Stimulated activated CD8-positive, alpha-beta memory T cell treated with anti-CD3 and anti-CD28 coated beads, Interleukin-15, amount 100 ng/mL, for 24 hours (primary cell): ENCODE data around the gene CCDC158.

Source experiments
- DNase-seq: peaks from one replicate; pipeline ENCODE4 v3.0.0-alpha.2; 2020; ENCODE audit warnings: low read depth

The CCDC158 gene

GRCh38 chr4:76279462-76279861 is 141.5 kb downstream of the CCDC158 start:
- no peak for DNase-seq

- DNase-seq: no peak
Observed at GRCh38 chr4:76278583-76278982, 142.4 kb downstream of the CCDC158 start.

GRCh38 chr4:76277667-76278066 is 143.3 kb downstream of the CCDC158 start:
- no peak for DNase-seq

GRCh38 chr4:76276813-76277212 is 144.1 kb downstream of the CCDC158 start:
- DNase-seq: no peak

- no peak for DNase-seq
Observed at GRCh38 chr4:76275486-76276124, 145.3 kb downstream of the CCDC158 start.

GRCh38 chr4:76272999-76273398 is 147.9 kb downstream of the CCDC158 start:
- no peak for DNase-seq

GRCh38 chr4:76272582-76272981 is 148.4 kb downstream of the CCDC158 start:
- DNase-seq: no peak

- no peak for DNase-seq
Observed at GRCh38 chr4:76272073-76272472, 148.9 kb downstream of the CCDC158 start.

GRCh38 chr4:76271248-76271647 is 149.7 kb downstream of the CCDC158 start:
- DNase-seq: no peak

GRCh38 chr4:76270244-76271175 is 150.4 kb downstream of the CCDC158 start:
- DNase-seq: no peak

GRCh38 chr4:76267811-76268210 is 153.1 kb downstream of the CCDC158 start:
- DNase-seq: no peak

GRCh38 chr4:76266627-76267026 is 154.3 kb downstream of the CCDC158 start:
- DNase-seq: no peak

- DNase-seq: no peak
Observed at GRCh38 chr4:76265631-76266218, 155.2 kb downstream of the CCDC158 start.
